ENCODE measurements around the gene ASPRV1.

The ASPRV1 gene

GRCh38 chr2:69972822-69973221 is 11.4 kb upstream of the ASPRV1 start:
- H3K36me3 ChIP-seq (replicated peaks) = no peaks in the 10 kb centered on the region
- H3K27ac ChIP-seq = no peak overlapping the region
- in situ Hi-C loops (cut with HindIII; ENCODE audit: low pct_ligation_motif_present, low sequenced_read_pairs) = no loop called here
- DNase-seq = no peak
- no peak overlapping the region for H3K4me3 ChIP-seq (ENCODE audit: low read depth, low read length)
- no peaks in the 10 kb centered on the region for H3K27me3 ChIP-seq (replicated peaks)
- no peak for TF ChIP-seq CTCF (IDR thresholded peaks at IDR 0.05; ENCODE audit: low read depth, low read length, missing control alignments)

GRCh38 chr2:69969991-69970390 is 8.6 kb upstream of the ASPRV1 start:
- Histone ChIP-seq H3K4me3 (ENCODE audit: low read depth, low read length) (no peak overlapping the region), H3K27ac (no peak overlapping the region), H3K27me3 (replicated peaks) (no peaks in the 10 kb centered on the region), H3K36me3 (replicated peaks) (no peaks in the 10 kb centered on the region)
- DNase-seq = no peak
- in situ Hi-C loops (cut with HindIII; ENCODE audit: low pct_ligation_motif_present, low sequenced_read_pairs) = no loop called here
- TF ChIP-seq CTCF (IDR thresholded peaks at IDR 0.05; ENCODE audit: low read depth, low read length, missing control alignments) = no peak

GRCh38 chr2:69969126-69969983 is 7.9 kb upstream of the ASPRV1 start:
- in situ Hi-C loops (cut with HindIII; ENCODE audit: low pct_ligation_motif_present, low sequenced_read_pairs) = no loop called here
- no peaks in the 10 kb centered on the region for H3K36me3 ChIP-seq (replicated peaks)
- no peak overlapping the region for H3K27ac ChIP-seq
- DNase-seq = no peak
- H3K4me3 ChIP-seq (ENCODE audit: low read depth, low read length) = no peak overlapping the region
- no peaks in the 10 kb centered on the region for H3K27me3 ChIP-seq (replicated peaks)
- no peak for TF ChIP-seq CTCF (IDR thresholded peaks at IDR 0.05; ENCODE audit: low read depth, low read length, missing control alignments)

- no peak for TF ChIP-seq CTCF (IDR thresholded peaks at IDR 0.05; ENCODE audit: low read depth, low read length, missing control alignments)
- Histone ChIP-seq H3K27ac (no peak overlapping the region), H3K27me3 (replicated peaks) (no peaks in the 10 kb centered on the region), H3K4me3 (ENCODE audit: low read depth, low read length) (no peak overlapping the region), H3K36me3 (replicated peaks) (no peaks in the 10 kb centered on the region)
- in situ Hi-C loops (cut with HindIII; ENCODE audit: low pct_ligation_motif_present, low sequenced_read_pairs) = no loop called here
- no peak for DNase-seq
Observed at GRCh38 chr2:69968609-69969008, 7.2 kb upstream of the ASPRV1 start.

- no peak for DNase-seq
- Histone ChIP-seq H3K27me3 (replicated peaks) (no peaks in the 10 kb centered on the region), H3K27ac (no peak overlapping the region), H3K36me3 (replicated peaks) (no peaks in the 10 kb centered on the region), H3K4me3 (ENCODE audit: low read depth, low read length) (no peak overlapping the region)
- in situ Hi-C loops (cut with HindIII; ENCODE audit: low pct_ligation_motif_present, low sequenced_read_pairs) = no loop called here
- TF ChIP-seq CTCF (IDR thresholded peaks at IDR 0.05; ENCODE audit: low read depth, low read length, missing control alignments) = no peak
Observed at GRCh38 chr2:69966496-69966895, 5.1 kb upstream of the ASPRV1 start.
